KOPT-K1 (cell line): ENCODE data around the gene ADGRB3.

Experiments
- H3K27ac ChIP-seq: fragments of 200-600 bp; sonication (generic); 2 replicates; pipeline ENCODE4 v1.5.1; 2016; ENCODE audit warnings: antibody characterized with exemption, mild to moderate bottlenecking, low read depth, low read length; ENCODE audit not compliant: poor library complexity, severe bottlenecking
- H3K36me3 ChIP-seq: fragments of 200-600 bp; sonication (generic); 2 replicates; pipeline ENCODE4 v1.5.1; 2017; ENCODE audit warnings: antibody characterized with exemption, mild to moderate bottlenecking, low read length, moderate library complexity; ENCODE audit not compliant: insufficient read depth
- H3K9me3 ChIP-seq: fragments of 200-600 bp; sonication (generic); 2 replicates; pipeline ENCODE4 v1.5.1; 2017; ENCODE audit warnings: antibody characterized with exemption, low read length, mild to moderate bottlenecking; ENCODE audit not compliant: insufficient read depth, poor library complexity, severe bottlenecking

The ADGRB3 gene

DNA sequence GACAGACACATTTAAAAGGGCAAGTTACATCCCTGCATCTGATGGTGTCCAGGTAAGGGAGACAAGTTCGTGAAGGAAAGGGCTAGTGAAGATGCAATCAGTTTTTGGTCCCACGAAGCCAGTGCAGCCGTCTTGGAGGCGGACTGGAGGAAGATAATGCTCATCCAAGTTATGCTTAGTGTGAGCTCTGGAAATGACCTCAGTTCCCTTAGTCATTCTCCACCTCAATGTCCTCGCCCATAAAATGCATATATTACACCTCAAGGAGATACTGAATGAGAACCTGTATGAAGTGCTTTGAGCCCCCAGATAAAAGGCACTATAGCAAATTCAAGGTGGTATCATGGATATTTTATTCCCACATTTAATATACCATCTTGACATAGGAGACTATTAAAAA lies 358.8 kb downstream of the ADGRB3 start:
- H3K36me3 ChIP-seq = no peaks in the 10 kb centered on the region
- no peaks in the 10 kb centered on the region for H3K9me3 ChIP-seq
- no peak overlapping the region for H3K27ac ChIP-seq

DNA sequence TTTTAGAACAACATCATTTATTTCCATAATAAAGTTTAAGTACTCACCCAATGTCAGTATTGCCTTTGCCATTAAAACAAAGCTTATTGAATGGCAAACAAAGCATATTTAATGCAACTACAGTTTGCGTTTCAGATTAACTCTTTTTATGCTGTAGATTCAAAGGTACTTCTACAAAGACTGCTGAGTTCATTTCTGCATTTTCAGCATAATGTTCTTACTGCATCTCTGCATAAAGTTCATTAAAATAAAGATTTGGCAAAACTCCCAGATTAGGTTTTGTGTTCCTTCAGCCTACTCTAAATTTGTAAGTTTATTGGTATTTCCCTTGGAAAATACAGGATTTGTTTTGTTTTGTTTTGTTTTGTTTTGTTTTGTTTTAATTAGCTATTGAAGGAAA lies 359.4 kb downstream of the ADGRB3 start:
- Histone ChIP-seq H3K27ac (no peak overlapping the region), H3K9me3 (no peaks in the 10 kb centered on the region), H3K36me3 (no peaks in the 10 kb centered on the region)

DNA sequence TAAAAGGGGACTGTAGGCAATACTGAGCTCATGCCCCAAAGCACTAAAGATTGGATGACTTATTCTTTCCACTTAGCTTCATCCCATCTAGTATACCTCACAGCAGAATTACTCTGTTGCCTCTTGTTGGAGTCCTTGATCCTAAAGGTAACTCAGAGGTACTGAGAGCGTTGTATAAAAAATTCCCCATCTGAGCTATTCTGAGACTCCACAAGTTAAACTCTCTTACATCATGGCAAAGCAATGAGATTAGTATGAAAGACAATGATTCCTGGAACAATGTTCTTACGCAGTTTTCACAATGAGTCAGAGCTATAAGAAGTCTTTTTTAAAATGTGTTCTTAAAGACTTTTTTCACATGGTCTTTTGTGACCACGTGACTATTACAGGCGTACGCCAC lies 370.1 kb downstream of the ADGRB3 start:
- no peaks in the 10 kb centered on the region for H3K36me3 ChIP-seq
- H3K27ac ChIP-seq = no peak overlapping the region
- H3K9me3 ChIP-seq = no peaks in the 10 kb centered on the region

DNA sequence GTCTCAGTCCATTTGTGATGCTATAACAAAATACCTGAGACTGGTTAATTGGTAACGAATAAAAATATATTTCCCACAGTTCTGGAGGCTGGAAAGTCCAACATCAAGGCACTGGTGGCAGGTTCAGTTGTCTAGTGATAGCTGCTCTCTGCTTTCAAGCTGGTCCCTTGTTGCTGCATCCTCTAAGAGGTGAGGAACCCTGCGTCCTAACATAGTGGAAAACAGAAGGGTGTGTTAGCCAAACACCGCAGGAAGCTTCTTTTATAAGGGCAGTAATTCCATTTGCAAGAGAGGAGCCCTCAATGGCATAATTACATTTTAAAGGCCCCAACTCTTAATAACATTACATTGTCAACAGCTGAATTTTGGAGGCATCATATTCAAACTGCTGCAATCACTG lies 372.7 kb downstream of the ADGRB3 start:
- Histone ChIP-seq H3K9me3 (no peaks in the 10 kb centered on the region), H3K36me3 (no peaks in the 10 kb centered on the region), H3K27ac (no peak overlapping the region)

DNA sequence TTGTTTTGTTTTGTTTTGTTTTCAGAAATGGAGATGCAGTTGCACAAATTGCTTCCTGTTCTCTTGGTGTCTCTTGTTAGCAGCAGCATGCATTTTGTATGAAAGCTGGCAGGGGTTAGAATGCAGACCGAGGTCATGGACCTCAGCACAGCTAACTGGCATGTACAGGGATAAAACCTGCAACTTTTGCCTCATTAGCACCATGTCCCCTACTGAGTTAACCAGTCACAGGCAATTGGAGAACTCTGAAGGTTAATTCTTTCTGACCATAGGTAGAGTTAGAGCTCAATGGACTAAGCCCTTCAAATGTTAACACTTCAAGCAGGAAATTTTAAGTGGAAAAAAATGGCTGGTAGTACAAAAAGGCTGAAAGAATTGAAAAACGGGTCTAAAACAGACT lies 377.1 kb downstream of the ADGRB3 start:
- H3K9me3 ChIP-seq = no peaks in the 10 kb centered on the region
- no peak overlapping the region for H3K27ac ChIP-seq
- H3K36me3 ChIP-seq = no peaks in the 10 kb centered on the region

DNA sequence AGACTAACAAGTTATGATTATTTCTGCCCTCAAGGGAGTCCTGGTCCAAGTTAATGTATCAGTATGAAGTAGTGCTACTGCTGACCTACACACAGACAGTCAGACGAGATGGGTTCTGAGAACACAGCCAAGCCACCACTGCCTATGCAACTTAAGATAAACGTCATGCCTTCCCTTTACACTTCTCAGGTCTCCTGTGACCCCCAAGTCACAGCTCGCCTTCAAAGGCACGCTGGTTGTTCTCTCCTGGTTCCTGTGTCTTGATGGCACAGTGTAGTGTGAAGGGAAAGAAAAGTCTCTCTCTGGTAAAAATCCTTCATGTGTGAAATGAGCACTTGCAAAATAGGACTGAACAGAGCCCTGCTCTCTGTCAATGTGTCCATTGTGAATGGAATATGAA lies 377.8 kb downstream of the ADGRB3 start:
- no peak overlapping the region for H3K27ac ChIP-seq
- H3K36me3 ChIP-seq = no peaks in the 10 kb centered on the region
- H3K9me3 ChIP-seq = no peaks in the 10 kb centered on the region

DNA sequence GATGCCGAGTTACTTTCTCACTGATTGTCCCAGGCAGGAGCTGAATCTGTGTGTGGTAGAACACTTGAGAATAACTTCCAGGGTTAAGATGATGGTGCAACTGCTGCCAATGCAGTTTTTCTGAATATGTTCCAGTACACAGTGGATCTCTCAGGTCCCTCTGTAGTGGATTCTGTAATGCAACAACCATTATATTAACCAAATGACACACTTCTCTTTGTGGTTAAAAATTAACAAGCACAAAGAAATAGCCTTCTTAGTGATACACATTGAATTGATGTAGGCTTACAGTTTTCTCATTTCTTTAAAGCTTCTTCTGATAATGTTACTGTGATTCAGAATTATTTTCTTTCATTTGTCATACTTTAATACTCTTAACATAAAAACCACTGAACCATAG lies 383.8 kb downstream of the ADGRB3 start:
- H3K36me3 ChIP-seq = no peaks in the 10 kb centered on the region
- H3K9me3 ChIP-seq = no peaks in the 10 kb centered on the region
- no peak overlapping the region for H3K27ac ChIP-seq

DNA sequence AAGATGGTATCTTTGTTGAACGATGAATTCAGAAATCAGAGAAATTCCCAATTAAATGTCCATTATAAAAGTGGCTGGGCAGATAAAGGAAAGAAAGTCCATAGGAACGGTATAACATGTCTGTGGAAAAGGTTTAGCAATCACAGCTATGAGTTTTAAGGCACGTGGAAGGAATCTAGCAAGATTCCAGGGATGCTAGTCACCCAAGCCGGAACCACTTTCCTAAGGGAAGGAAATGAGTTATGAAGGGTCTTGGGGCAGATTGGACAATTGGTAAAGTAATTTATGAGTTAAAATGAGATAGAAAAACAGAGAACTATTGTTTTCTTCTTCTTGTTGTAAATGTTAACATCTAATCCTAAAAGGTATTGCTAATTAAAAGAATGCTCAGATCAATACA lies 384.8 kb downstream of the ADGRB3 start:
- no peaks in the 10 kb centered on the region for H3K36me3 ChIP-seq
- H3K27ac ChIP-seq = no peak overlapping the region
- no peaks in the 10 kb centered on the region for H3K9me3 ChIP-seq

DNA sequence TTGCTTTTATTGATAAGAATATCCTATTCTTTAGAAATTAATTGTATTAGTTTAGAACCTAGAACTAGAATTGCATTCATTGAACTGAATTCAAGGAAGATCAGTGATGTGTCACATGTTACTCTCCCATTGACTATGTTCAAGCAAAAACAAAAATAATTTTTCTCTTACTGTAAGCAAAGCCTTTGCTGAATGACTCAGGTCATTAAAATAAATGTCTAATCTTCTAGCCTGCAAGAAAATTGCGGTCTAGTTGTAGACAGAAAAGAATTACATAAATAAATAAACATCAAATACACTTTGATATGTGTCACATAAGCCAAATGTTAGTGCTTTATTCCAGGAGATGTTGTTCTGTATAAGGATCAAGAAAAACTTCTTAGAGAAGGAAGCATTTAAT lies 387.9 kb downstream of the ADGRB3 start:
- no peak overlapping the region for H3K27ac ChIP-seq
- no peaks in the 10 kb centered on the region for H3K36me3 ChIP-seq
- no peaks in the 10 kb centered on the region for H3K9me3 ChIP-seq

DNA sequence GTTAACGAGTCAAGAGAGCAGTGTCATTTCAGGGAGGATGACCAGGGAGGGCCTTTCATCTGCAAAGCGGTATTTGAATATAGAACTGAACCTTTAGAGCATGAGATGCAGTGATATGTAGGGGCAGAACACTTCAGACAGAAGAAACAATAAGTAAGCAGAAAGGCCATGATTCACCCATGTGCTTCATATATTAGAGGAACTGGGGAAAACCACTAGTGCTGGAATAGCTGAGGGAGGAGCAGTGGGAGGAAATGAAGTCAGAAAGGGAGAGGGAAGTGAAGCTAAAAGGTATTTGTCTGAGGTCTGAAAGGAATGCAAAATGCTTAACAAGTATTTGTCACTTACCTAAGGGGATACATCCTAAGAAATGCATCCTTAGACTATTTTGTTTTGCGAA lies 391.2 kb downstream of the ADGRB3 start:
- no peaks in the 10 kb centered on the region for H3K9me3 ChIP-seq
- no peak overlapping the region for H3K27ac ChIP-seq

DNA sequence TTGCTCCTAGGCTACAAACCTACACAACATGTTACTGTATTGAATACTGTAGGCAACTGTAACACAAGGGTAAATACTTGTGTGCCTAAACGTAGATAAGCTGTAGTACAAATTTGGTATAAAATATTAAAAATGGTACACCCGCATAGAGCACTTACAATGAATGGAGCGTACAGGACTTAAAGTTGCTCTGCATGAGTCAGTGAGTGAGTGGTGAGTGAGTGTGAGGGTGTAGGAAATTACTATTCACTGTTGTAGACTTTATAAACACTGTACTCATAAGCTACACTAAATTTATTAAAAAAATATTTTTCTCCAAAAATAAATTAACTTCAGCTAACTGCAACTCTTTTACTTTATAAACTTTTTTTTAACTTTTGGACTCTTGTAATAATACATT lies 391.6 kb downstream of the ADGRB3 start:
- no peak overlapping the region for H3K27ac ChIP-seq
- H3K9me3 ChIP-seq = no peaks in the 10 kb centered on the region
- no peaks in the 10 kb centered on the region for H3K36me3 ChIP-seq

More for the DNA sequence above, 391.2 kb downstream of the ADGRB3 start:
- no peaks in the 10 kb centered on the region for H3K36me3 ChIP-seq

DNA sequence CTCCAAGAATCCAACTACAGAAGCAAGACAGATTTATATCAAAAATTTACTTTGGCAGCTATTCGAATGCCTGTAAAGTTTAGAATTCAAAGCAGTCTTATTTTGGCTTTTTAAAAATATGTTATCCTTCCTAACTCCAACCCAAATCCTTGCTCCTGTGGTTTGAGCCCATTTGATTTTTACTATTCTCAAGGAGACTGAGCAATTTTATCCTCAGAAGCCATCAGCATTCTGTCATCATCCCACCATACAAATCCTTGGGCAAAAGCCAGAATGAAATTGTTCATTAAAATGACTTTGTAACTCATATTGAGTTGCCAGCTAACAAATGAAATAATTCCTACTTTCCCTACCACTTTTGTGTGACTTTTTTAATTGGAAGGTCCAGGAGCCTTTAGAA lies 392.8 kb downstream of the ADGRB3 start:
- Histone ChIP-seq H3K27ac (no peak overlapping the region), H3K9me3 (no peaks in the 10 kb centered on the region), H3K36me3 (no peaks in the 10 kb centered on the region)

DNA sequence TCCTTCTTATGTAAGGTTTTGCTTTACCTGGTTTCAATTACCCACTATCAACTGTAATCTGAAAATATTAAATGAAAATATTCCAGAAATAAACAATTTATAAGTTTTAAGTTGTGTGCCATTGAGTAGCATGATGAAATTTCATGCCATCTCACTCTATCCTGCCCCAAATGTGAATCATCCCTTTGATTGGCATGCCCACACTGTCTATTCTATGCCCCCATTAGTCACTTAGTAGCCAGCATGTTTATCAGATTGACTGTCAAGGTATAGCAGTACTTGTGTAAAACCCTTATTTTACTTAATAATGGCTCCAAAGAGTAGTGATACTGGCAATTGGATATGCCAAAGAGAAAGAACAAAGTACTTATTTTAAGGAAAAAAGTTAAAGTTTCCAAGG lies 403.8 kb downstream of the ADGRB3 start:
- H3K9me3 ChIP-seq = no peaks in the 10 kb centered on the region
- no peak overlapping the region for H3K27ac ChIP-seq
- no peaks in the 10 kb centered on the region for H3K36me3 ChIP-seq

DNA sequence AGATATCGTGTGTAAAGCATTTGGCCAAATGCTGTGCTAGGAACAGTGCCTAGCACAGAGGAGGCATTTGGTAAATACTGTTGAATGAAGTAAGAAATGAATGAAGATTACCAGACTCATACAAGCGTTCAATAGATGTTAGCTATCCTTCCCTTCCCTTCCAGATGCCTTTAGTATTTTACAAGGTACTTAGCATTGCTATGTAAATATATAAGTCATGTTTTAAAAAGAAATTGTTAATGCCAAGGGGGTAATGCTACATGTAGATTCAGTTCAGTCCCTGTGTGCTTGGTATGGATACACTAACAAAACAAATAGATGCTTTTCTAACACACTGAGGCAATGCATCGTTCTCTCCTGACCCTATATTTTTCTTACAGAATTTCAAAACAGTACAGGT lies 407.2 kb downstream of the ADGRB3 start:
- H3K36me3 ChIP-seq = no peaks in the 10 kb centered on the region
- no peak overlapping the region for H3K27ac ChIP-seq
- H3K9me3 ChIP-seq = no peaks in the 10 kb centered on the region

DNA sequence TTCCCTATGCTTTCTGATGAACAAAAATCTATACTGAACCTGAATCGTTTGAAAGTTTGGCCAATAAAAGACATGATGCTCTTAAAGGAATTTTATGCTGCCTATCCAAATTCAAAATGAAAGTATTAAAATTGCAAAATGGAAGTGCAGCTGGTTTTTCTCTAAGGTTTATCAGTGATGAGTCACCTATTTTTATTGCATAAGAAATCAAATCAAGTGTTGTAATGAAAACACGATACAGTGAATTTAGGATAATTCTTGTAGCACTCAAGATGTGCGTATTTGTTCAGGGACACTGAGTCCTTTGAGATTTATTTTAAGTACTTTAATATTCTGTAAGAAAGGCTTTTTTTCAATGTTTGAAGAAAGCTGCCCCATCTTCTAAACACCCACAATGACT lies 409.5 kb downstream of the ADGRB3 start:
- Histone ChIP-seq H3K9me3 (no peaks in the 10 kb centered on the region), H3K27ac (no peak overlapping the region), H3K36me3 (no peaks in the 10 kb centered on the region)

DNA sequence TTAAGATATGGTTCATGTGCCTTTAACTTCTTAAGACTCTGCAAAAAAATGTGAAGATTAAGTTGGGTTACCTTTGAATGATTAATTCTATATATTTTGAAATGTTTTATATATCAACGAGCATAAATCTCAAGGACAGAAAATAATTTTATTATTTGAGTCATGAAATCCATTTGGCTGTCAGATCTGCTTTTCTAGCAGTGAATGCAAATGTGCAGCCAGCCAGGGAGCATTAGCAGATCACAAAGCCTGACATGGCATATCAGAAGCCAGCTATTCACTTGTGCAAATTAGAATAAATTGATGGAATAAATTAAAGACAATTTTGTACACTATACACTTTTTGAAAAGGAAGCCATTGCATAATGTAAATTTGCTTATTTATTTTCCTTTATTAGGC lies 424.3 kb downstream of the ADGRB3 start:
- Histone ChIP-seq H3K9me3 (no peaks in the 10 kb centered on the region), H3K36me3 (no peaks in the 10 kb centered on the region), H3K27ac (no peak overlapping the region)

DNA sequence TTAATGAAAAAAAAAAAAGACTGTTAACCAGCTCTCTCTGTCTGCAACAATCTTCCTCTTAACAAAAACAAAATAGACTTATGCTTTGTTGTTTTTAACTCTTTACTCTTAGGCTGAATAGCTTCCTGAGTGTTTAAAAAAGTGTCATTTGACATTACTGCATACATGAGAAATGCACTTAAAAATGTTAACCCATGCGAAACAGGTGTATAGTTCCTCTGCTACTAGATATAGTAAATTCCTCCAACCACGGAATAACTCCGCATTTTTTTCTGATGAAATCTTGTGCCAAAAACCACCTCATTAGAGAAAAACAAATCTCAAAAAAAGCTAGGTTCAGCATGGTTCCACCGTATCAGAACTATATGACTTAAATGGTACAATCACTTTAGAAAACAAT lies 426.0 kb downstream of the ADGRB3 start:
- H3K27ac ChIP-seq = no peak overlapping the region
- no peaks in the 10 kb centered on the region for H3K36me3 ChIP-seq

More for the DNA sequence above, 426.0 kb downstream of the ADGRB3 start:
- H3K9me3 ChIP-seq = no peaks in the 10 kb centered on the region
